Thyroid gland (tissue), 4 donors: ENCODE data around the gene KMT2E. TPM values are rescaled to one million over a fixed set of nuclear protein-coding genes. Genes with fewer than 3 reads are reported as not detected.

ENCODE experiments used
- DNase-seq, 2 donors: peaks; one replicate each; pipeline ENCODE4 v3.0.0-alpha.2; 2019
- H3K27ac ChIP-seq, 3 donors: fragments of 200-600 bp; sonication (generic); 1 replicate in 2 of 3; 2 replicates in 1 of 3; pipeline ENCODE4 v1.5.1; 2016 to 2019; ENCODE audit warnings: mild to moderate bottlenecking in 1 of 3, moderate library complexity in 1 of 3
- H3K27me3 ChIP-seq: fragments of 200-600 bp; sonication (generic); one replicate; pipeline ENCODE4 v1.5.1; 2019
- H3K36me3 ChIP-seq, 2 donors: fragments of 200-600 bp; sonication (generic); one replicate each; pipeline ENCODE4 v1.5.1; 2016 to 2019
- H3K4me1 ChIP-seq, 2 donors: fragments of 200-600 bp; sonication (generic); one replicate each; pipeline ENCODE4 v1.5.1; 2017 to 2019
- H3K4me3 ChIP-seq, 3 donors: fragments of 200-600 bp; sonication (generic); replicated peaks in 1 of 3; 1 replicate in 2 of 3; 2 replicates in 1 of 3; pipeline ENCODE4 v1.5.1; 2016; ENCODE audit warnings: mild to moderate bottlenecking in 1 of 3
- H3K9me3 ChIP-seq: fragments of 200-600 bp; sonication (generic); one replicate; pipeline ENCODE4 v1.5.1; 2017
- CTCF ChIP-seq, 6 experiments: fragments of 200-600 bp in 3 of 6; fragments of 450-650 bp in 3 of 6; sonication (generic) in 3 of 6; IDR thresholded peaks; one replicate each; pipeline ENCODE4 v1.5.1; 2016 to 2019; ENCODE audit warnings: antibody characterized with exemption in 6 of 6, mild to moderate bottlenecking in 2 of 6, inconsistent platforms in 1 of 6, moderate library complexity in 1 of 6
- POLR2A ChIP-seq, 2 donors: fragments of 450-650 bp; IDR thresholded peaks; one replicate each; pipeline ENCODE4 v1.6.1; 2017; ENCODE audit warnings: antibody characterized with exemption in 2 of 2, mild to moderate bottlenecking in 2 of 2, moderate library complexity in 1 of 2
- WGBS, 2 donors: methylation state at CpG; one replicate each; pipeline ENCODE4 v1.1.5; 2017; 5-methylcytosine and 5-hydroxymethylcytosine counted together
- intact Hi-C: fragments of 100-400 bp; cut with DNase I; formaldehyde crosslinking; loops from one replicate; pipeline ENCODE4 v1.15.1; 2023
- total RNA-seq, 4 donors: library from RNA; depleted of rRNA; stranded (reverse); fragments of >200 nt; gene quantifications; one replicate each; pipeline ENCODE4 v1.2.3, GENCODE V29; 2016

The KMT2E gene
- total RNA-seq, 4 donors from 2014 or later, result 111 to 181 (median 160) TPM

DNA sequence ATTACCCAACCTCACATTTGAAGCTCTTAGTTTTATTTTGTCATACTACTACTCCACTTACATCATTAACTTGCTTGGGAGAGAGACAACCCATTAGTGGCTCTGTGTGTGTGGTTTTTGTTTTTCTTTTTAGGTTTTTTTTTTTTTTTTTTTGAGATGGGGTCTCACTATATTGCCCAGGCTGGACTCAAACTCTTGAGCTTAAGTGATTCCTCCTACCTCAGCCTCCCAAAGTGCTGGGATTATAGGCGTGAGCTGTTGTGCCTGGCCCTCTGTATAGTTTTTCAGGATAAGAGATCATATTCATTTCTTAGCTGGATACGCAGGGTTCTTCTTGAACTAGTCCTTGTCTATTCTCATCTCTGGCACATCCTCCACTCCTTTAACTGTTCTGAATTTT lies 41.1 kb downstream of the KMT2E start:
- WGBS, 2 donors, result 96 to 98% methylated on average over 2 of the region's 2 CpGs
- Histone ChIP-seq H3K27me3 (no peaks in the 10 kb centered on the region), H3K9me3 (no peaks in the 10 kb centered on the region), H3K36me3 (peaks cover 0 to 4% of the 10 kb centered on the region in 2 donors), H3K4me3 (no peak overlapping the region), H3K27ac (no peak overlapping the region), H3K4me1 (peaks cover 20 to 24% of the 10 kb centered on the region in 2 donors)
- intact Hi-C loops, result no loop called here
- TF ChIP-seq CTCF (IDR thresholded peaks at IDR 0.05), result no peak
- no peak for TF ChIP-seq POLR2A (IDR thresholded peaks at IDR 0.05)
- DNase-seq, result no peak

- Histone ChIP-seq H3K27me3 (no peaks in the 10 kb centered on the region), H3K27ac (no peak overlapping the region), H3K36me3 (peaks cover 0 to 4% of the 10 kb centered on the region in 2 donors), H3K9me3 (no peaks in the 10 kb centered on the region), H3K4me1 (peaks cover 24 to 26% of the 10 kb centered on the region in 2 donors), H3K4me3 (no peak overlapping the region)
- DNase-seq, result no peak
- intact Hi-C loops, result no loop called here
- no peak for TF ChIP-seq POLR2A (IDR thresholded peaks at IDR 0.05)
- TF ChIP-seq CTCF (IDR thresholded peaks at IDR 0.05), result no peak
- 58 to 69% methylated on average over 1 of the region's 1 CpG for WGBS, 2 donors
Observed at GRCh38 chr7:105055621-105056020, 41.6 kb downstream of the KMT2E start.

GRCh38 chr7:105057472-105057871 lies 43.5 kb downstream of the KMT2E start:
- H3K4me3 ChIP-seq, result no peak overlapping the region
- H3K4me1 ChIP-seq, result peaks cover 24 to 36% of the 10 kb centered on the region in 2 donors
- intact Hi-C loops, result no loop called here
- H3K27ac ChIP-seq, result no peak overlapping the region
- H3K27me3 ChIP-seq, result no peaks in the 10 kb centered on the region
- H3K9me3 ChIP-seq, result no peaks in the 10 kb centered on the region
- no peak for TF ChIP-seq CTCF (IDR thresholded peaks at IDR 0.05)
- no peak for DNase-seq
- 96 to 98% methylated on average over 4 of the region's 4 CpGs for WGBS, 2 donors
- H3K36me3 ChIP-seq, result peaks cover 0 to 4% of the 10 kb centered on the region in 2 donors

- intact Hi-C loops, result no loop called here
- 95 to 97% methylated on average over 4 of the region's 4 CpGs for WGBS, 2 donors
Observed at GRCh38 chr7:105060437-105060836, 46.4 kb downstream of the KMT2E start.

DNA sequence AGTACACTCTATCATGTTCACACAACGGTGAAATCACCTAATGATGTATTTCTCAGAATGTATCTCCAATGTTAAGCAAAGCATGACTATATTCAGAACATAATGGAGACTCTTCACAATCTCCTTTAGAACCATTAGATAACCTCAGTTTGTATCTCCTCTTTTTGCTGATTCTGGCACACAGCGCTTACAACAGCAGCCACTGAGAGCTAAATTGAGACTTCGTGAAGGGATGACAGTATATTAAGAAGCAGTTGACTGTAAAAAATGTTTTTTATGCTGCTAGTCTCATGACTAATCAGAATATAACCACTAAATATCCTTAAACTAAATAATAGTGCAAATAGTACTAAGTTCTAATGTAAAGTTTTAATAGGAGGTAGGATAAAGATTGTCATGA lies 46.9 kb downstream of the KMT2E start:
- Histone ChIP-seq H3K27ac (no peak overlapping the region), H3K4me1 (peaks cover 21 to 36% of the 10 kb centered on the region in 2 donors), H3K9me3 (no peaks in the 10 kb centered on the region), H3K4me3 (no peak overlapping the region), H3K27me3 (no peaks in the 10 kb centered on the region), H3K36me3 (no peaks in the 10 kb centered on the region)
- 75 to 79% methylated on average over 3 of the region's 3 CpGs for WGBS, 2 donors
- DNase-seq, result no peak
- intact Hi-C loops, result no loop called here
- TF ChIP-seq POLR2A (IDR thresholded peaks at IDR 0.05) (no peak), CTCF (IDR thresholded peaks at IDR 0.05) (no peak)

More at GRCh38 chr7:105060437-105060836, 46.4 kb downstream of the KMT2E start:
- Histone ChIP-seq H3K27ac (no peak overlapping the region), H3K27me3 (no peaks in the 10 kb centered on the region), H3K4me1 (peaks cover 26 to 40% of the 10 kb centered on the region in 2 donors), H3K4me3 (no peak overlapping the region), H3K9me3 (no peaks in the 10 kb centered on the region), H3K36me3 (no peaks in the 10 kb centered on the region)
- no peak for DNase-seq
- TF ChIP-seq CTCF (IDR thresholded peaks at IDR 0.05) (no peak), POLR2A (IDR thresholded peaks at IDR 0.05) (no peak)
